HG02798 (cell line): ENCODE results near the gene HUNK.
"Not testable (repeated sequence)": the region's sequence is repeated elsewhere in the genome, so short reads cannot be mapped to it uniquely, and the experiment has no call there.

Experiments
- ATAC-seq: cut with Tn5 transposase; IDR thresholded peaks from one replicate; pipeline ENCODE4 v1.9.1; 2021; ENCODE audit warnings: mild to moderate bottlenecking; ENCODE audit not compliant: unreplicated experiment, poor library complexity

Gene HUNK

GRCh38 chr21:32034850-32035249, 162.0 kb downstream of the HUNK start:
- ATAC-seq = no peak

GRCh38 chr21:32035617-32036016, 162.8 kb downstream of the HUNK start:
- ATAC-seq = no peak

GRCh38 chr21:32036756-32037155, 163.9 kb downstream of the HUNK start:
- no peak for ATAC-seq

- ATAC-seq = not testable (repeated sequence)
Measured at GRCh38 chr21:32038751-32039150, 165.9 kb downstream of the HUNK start.

DNA sequence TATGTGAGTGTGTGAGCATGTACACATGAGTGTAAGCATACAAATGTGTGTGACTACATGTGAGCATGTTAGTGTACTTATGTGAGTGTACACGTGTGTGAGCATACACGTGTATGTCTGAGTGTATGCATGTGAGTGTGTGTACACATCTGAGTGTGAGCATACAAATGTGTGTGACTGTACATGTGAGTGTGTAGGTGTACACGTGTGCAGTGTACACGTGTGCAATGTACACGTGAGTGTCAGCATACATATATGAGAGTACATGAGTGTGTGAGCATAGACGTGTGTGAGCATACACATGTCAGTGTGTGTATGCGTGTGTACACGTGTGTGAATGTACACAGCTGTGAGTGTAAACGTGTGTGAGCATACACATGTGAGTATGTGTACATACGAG, 170.6 kb downstream of the HUNK start:
- ATAC-seq = no peak

GRCh38 chr21:32044205-32045180, 171.7 kb downstream of the HUNK start:
- no peak for ATAC-seq

DNA sequence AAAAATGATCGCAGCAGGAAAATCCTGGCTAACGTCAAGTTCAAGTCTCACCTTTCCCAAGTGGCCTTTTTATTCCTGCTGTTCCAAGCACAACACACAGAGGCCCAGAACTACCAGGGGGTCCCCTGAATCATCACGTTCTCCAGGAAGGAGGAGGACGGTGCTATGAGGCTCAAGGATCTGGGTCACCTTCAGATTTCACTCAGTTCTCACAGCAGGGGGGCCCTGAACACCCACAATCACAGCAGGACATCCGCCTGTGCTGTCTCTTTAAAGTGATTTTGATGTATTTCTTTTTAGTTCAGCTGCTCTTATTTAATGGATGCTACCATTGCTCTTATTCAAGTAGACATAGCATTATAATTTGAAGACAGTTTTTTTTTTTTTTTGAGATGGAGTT, 173.4 kb downstream of the HUNK start:
- no peak for ATAC-seq

- no peak for ATAC-seq
Measured at GRCh38 chr21:32048353-32048752, 175.5 kb downstream of the HUNK start.
